D721Med (cell line): Measurements from ENCODE around the gene SYNJ2.
A peak's percentile ranks its signal among the peaks of the same experiment; 100 is the strongest.
"Not testable (repeated sequence)": the region's sequence is repeated elsewhere in the genome, so short reads cannot be mapped to it uniquely, and the experiment has no call there.

Experiments used
- DNase-seq: peaks from one replicate; pipeline ENCODE4 v3.0.0; 2011; ENCODE audit warnings: low spot score; ENCODE audit not compliant: insufficient read length
- FAIRE-seq: peaks from 2 replicates; lab custom pipeline; 2011; peaks lifted over from hg19 to GRCh38; lab: Jason Lieb, UNC
- CTCF ChIP-seq: IDR thresholded peaks from 2 replicates; pipeline ENCODE4 v1.5.1; 2012; ENCODE audit warnings: mild to moderate bottlenecking, control low read depth; ENCODE audit not compliant: insufficient read depth; ENCODE audit errors: missing control alignments

SYNJ2 gene

DNA sequence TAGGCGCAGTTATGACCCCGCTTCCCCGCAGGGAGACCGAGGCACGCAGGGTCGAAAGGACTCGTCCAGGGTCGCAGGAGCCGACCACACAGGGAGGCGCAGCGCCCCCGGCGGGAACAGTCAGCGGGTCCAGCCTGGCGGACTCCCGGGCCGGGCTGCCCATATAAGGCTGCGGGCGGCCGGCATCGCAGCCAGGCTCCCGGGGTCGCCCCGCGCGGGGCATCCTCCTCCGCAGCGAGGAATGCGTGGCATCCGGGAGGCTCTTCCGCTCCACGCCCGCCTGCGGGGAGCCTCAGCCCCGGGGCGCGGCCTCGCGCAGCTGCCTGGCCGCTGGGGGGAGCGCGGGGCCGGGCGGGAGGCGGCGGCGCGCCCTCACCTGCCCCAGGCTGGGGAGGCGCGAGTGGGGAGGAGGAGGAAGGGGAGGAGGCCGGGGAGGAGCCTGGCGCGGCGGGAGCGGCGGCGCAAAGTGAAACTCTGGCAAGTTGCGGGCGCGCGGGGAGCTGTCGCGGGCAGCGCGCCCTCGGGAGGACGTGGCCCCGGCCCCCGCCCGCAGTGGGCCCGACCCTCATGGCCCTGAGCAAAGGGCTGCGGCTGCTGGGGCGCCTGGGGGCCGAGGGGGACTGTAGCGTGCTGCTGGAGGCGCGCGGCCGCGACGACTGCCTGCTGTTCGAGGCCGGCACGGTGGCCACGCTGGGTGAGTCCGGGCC, at the start of gene SYNJ2:
Gene SYNJ2, plus strand, starts transcription at position 469 of the 707 bp plus-strand sequence. Its CDS starts 99 bp downstream, at position 568.
- peak; percentile 22 for TF ChIP-seq CTCF
- DNase-seq (peak; percentile 69), FAIRE-seq (no peak)

- TF ChIP-seq CTCF, result no peak
- no peak for FAIRE-seq
- no peak for DNase-seq
Observed at GRCh38 chr6:157935786-157936185, 45.9 kb upstream of the SYNJ2 start.

- FAIRE-seq, result no peak
- DNase-seq, result no peak
- TF ChIP-seq CTCF, result no peak
Observed at GRCh38 chr6:157937318-157937717, 44.3 kb upstream of the SYNJ2 start.

GRCh38 chr6:157937916-157938315, 43.7 kb upstream of the SYNJ2 start:
- FAIRE-seq (no peak), DNase-seq (no peak)
- TF ChIP-seq CTCF, result no peak

- not testable (repeated sequence) for DNase-seq
Observed at GRCh38 chr6:157940375-157941036, 41.2 kb upstream of the SYNJ2 start.

GRCh38 chr6:157941101-157941863, 40.4 kb upstream of the SYNJ2 start:
- DNase-seq (no peak), FAIRE-seq (no peak)
- TF ChIP-seq CTCF, result no peak

More at GRCh38 chr6:157940375-157941036, 41.2 kb upstream of the SYNJ2 start:
- not testable (repeated sequence) for FAIRE-seq

DNA sequence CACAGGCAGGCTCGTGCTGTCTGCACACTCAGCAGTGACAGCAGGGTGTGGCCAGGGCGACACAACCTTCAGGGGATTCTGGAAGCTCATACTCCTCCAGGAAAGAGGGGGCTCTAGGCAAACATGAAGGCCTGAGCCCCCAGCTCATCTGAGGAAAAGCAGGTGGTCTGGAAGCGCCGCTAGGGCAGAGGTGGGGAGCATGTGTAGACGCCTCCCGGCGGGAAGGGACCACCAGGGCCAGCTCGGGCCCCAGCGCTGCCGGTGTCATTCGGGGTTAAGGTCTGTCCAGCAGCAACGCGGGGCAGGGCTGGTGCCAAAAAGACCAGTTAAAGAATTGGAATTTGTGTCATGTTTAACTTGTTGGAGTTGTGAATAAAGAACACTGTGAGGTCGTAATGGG, 39.3 kb upstream of the SYNJ2 start:
- DNase-seq, result no peak
- FAIRE-seq, result no peak
- TF ChIP-seq CTCF, result no peak
